ENCODE data around the gene AGXT2.

AGXT2 gene

GRCh38 chr5:35030426-35031100, 17.2 kb downstream of the AGXT2 start (continued):
- TF ChIP-seq, protein P1, sequence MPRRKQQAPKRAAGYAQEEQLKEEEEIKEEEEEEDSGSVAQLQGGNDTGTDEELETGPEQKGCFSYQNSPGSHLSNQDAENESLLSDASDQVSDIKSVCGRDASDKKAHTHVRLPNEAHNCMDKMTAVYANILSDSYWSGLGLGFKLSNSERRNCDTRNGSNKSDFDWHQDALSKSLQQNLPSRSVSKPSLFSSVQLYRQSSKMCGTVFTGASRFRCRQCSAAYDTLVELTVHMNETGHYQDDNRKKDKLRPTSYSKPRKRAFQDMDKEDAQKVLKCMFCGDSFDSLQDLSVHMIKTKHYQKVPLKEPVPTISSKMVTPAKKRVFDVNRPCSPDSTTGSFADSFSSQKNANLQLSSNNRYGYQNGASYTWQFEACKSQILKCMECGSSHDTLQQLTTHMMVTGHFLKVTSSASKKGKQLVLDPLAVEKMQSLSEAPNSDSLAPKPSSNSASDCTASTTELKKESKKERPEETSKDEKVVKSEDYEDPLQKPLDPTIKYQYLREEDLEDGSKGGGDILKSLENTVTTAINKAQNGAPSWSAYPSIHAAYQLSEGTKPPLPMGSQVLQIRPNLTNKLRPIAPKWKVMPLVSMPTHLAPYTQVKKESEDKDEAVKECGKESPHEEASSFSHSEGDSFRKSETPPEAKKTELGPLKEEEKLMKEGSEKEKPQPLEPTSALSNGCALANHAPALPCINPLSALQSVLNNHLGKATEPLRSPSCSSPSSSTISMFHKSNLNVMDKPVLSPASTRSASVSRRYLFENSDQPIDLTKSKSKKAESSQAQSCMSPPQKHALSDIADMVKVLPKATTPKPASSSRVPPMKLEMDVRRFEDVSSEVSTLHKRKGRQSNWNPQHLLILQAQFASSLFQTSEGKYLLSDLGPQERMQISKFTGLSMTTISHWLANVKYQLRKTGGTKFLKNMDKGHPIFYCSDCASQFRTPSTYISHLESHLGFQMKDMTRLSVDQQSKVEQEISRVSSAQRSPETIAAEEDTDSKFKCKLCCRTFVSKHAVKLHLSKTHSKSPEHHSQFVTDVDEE (CRISPR knock-in tag; IDR thresholded peaks at IDR 0.05): no peak
- TF ChIP-seq ZNF70 (CRISPR knock-in tag; IDR thresholded peaks at IDR 0.05) (no peak), ARNTL (CRISPR knock-in tag; IDR thresholded peaks at IDR 0.05; ENCODE audit: borderline replicate concordance, low read depth) (no peak), BACH2 (CRISPR knock-in tag; IDR thresholded peaks at IDR 0.05; ENCODE audit: borderline replicate concordance) (no peak), OSR1 (CRISPR knock-in tag; IDR thresholded peaks at IDR 0.05) (no peak), GLIS3 (CRISPR knock-in tag; IDR thresholded peaks at IDR 0.05) (no peak)

GRCh38 chr5:35029333-35029732, 18.4 kb downstream of the AGXT2 start:
- no peak for ATAC-seq
- TF ChIP-seq PATZ1 (CRISPR knock-in tag; IDR thresholded peaks at IDR 0.05; ENCODE audit: borderline replicate concordance) (no peak), TOX (CRISPR knock-in tag; IDR thresholded peaks at IDR 0.05; ENCODE audit: borderline replicate concordance) (no peak), ISL1 (CRISPR knock-in tag; IDR thresholded peaks at IDR 0.05) (no peak), ZNF70 (CRISPR knock-in tag; IDR thresholded peaks at IDR 0.05) (no peak)

GRCh38 chr5:35026941-35027340, 20.8 kb downstream of the AGXT2 start:
- TF ChIP-seq OSR1 (CRISPR knock-in tag; IDR thresholded peaks at IDR 0.05) (no peak), PATZ1 (CRISPR knock-in tag; IDR thresholded peaks at IDR 0.05; ENCODE audit: borderline replicate concordance) (no peak), ZFP3 (CRISPR knock-in tag; IDR thresholded peaks at IDR 0.05) (no peak), ZNF8 (CRISPR knock-in tag; IDR thresholded peaks at IDR 0.05) (no peak), ZFP30 (CRISPR knock-in tag; IDR thresholded peaks at IDR 0.05) (no peak), TCF4 (CRISPR knock-in tag; IDR thresholded peaks at IDR 0.05; ENCODE audit: borderline replicate concordance) (no peak), ESRRG (CRISPR knock-in tag; IDR thresholded peaks at IDR 0.05) (no peak), CSDC2 (CRISPR knock-in tag; IDR thresholded peaks at IDR 0.05) (no peak), PPARA (CRISPR knock-in tag; IDR thresholded peaks at IDR 0.05; ENCODE audit: borderline replicate concordance) (no peak), ARNTL (CRISPR knock-in tag; IDR thresholded peaks at IDR 0.05; ENCODE audit: borderline replicate concordance, low read depth) (no peak), POU6F1 (CRISPR knock-in tag; IDR thresholded peaks at IDR 0.05; ENCODE audit: borderline replicate concordance, low read depth) (no peak), ZNF565 (CRISPR knock-in tag; conservative IDR thresholded peaks at IDR 0.05; ENCODE audit: low read depth) (no peak)
- TF ChIP-seq, protein P2, sequence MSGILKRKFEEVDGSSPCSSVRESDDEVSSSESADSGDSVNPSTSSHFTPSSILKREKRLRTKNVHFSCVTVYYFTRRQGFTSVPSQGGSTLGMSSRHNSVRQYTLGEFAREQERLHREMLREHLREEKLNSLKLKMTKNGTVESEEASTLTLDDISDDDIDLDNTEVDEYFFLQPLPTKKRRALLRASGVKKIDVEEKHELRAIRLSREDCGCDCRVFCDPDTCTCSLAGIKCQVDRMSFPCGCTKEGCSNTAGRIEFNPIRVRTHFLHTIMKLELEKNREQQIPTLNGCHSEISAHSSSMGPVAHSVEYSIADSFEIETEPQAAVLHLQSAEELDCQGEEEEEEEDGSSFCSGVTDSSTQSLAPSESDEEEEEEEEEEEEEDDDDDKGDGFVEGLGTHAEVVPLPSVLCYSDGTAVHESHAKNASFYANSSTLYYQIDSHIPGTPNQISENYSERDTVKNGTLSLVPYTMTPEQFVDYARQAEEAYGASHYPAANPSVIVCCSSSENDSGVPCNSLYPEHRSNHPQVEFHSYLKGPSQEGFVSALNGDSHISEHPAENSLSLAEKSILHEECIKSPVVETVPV (CRISPR knock-in tag; IDR thresholded peaks at IDR 0.05): no peak
- TF ChIP-seq, protein P1 (CRISPR knock-in tag; IDR thresholded peaks at IDR 0.05): no peak
- ATAC-seq: no peak
